Thoracic aorta (tissue), 2 donors: ENCODE data around the gene NAALAD2. TPM values are rescaled to one million over a fixed set of nuclear protein-coding genes. Genes with fewer than 3 reads are reported as not detected.
"Not testable (repeated sequence)": the region's sequence is repeated elsewhere in the genome, so short reads cannot be mapped to it uniquely, and the experiment has no call there.

ENCODE experiments used
- ATAC-seq: fragments of 150-250 bp; one replicate; pipeline ENCODE4 v1.8.0; 2017; ENCODE audit warnings: low read depth; ENCODE audit not compliant: insufficient number of reproducible peaks, low FRiP score
- DNase-seq: peaks from one replicate; pipeline ENCODE4 v3.0.0-alpha.2; 2020; ENCODE audit warnings: low spot score
- H3K27ac ChIP-seq, 2 donors: fragments of 200-600 bp; sonication (generic); 1 replicate in 1 of 2; 2 replicates in 1 of 2; pipeline ENCODE4 v1.5.1; 2016; ENCODE audit warnings: mild to moderate bottlenecking in 2 of 2, moderate library complexity in 2 of 2
- H3K27me3 ChIP-seq: fragments of 200-600 bp; sonication (generic); replicated peaks from 2 replicates; pipeline ENCODE4 v1.6.0; 2016; ENCODE audit warnings: mild to moderate bottlenecking; ENCODE audit not compliant: insufficient read depth
- H3K36me3 ChIP-seq: fragments of 200-600 bp; sonication (generic); one replicate; pipeline ENCODE4 v1.5.1; 2016
- H3K4me1 ChIP-seq, 2 donors: fragments of 200-600 bp; sonication (generic); 1 replicate in 1 of 2; 2 replicates in 1 of 2; pipeline versions ENCODE4 v1.5.1 to v1.6.0; 2016; ENCODE audit warnings: low read depth in 2 of 2, mild to moderate bottlenecking in 1 of 2; ENCODE audit not compliant: control insufficient read depth in 1 of 2
- H3K4me3 ChIP-seq: fragments of 200-600 bp; sonication (generic); 2 replicates; pipeline ENCODE4 v1.5.1; 2016; ENCODE audit warnings: mild to moderate bottlenecking
- H3K9me3 ChIP-seq: fragments of 200-600 bp; sonication (generic); 2 replicates; pipeline ENCODE4 v1.5.1; 2016
- CTCF ChIP-seq: fragments of 200-600 bp; sonication (generic); IDR thresholded peaks from one replicate; pipeline ENCODE4 v1.5.1; 2019; ENCODE audit warnings: antibody characterized with exemption
- total RNA-seq, 2 donors: library from RNA; depleted of rRNA; stranded (reverse); fragments of >200 nt; gene quantifications; one replicate each; pipeline versions ENCODE4 v1.1.0 to v1.2.3, GENCODE V29; 2016

The NAALAD2 gene
- total RNA-seq, 2 donors from 2014 or later = 0.42 to 0.68 TPM

GRCh38 chr11:90197377-90197776 is 62.9 kb downstream of the NAALAD2 start:
- DNase-seq (no peak), ATAC-seq (no peak)
- Histone ChIP-seq H3K36me3 (peaks cover 3% of the 10 kb centered on the region), H3K27ac (no peak overlapping the region), H3K4me3 (no peak overlapping the region), H3K4me1 (no peaks in the 10 kb centered on the region), H3K9me3 (no peaks in the 10 kb centered on the region), H3K27me3 (no peaks in the 10 kb centered on the region)
- no peak for TF ChIP-seq CTCF

- TF ChIP-seq CTCF = no peak
- H3K36me3 ChIP-seq = peaks cover 3% of the 10 kb centered on the region
- no peak for ATAC-seq
Observed at GRCh38 chr11:90202342-90202741, 67.9 kb downstream of the NAALAD2 start.

GRCh38 chr11:90204407-90204806 is 69.9 kb downstream of the NAALAD2 start:
- TF ChIP-seq CTCF = no peak

More at GRCh38 chr11:90202342-90202741, 67.9 kb downstream of the NAALAD2 start:
- H3K4me3 ChIP-seq = no peak overlapping the region
- DNase-seq = no peak
- H3K9me3 ChIP-seq = no peaks in the 10 kb centered on the region
- no peaks in the 10 kb centered on the region for H3K27me3 ChIP-seq
- peaks cover 6 to 7% of the 10 kb centered on the region in 2 donors for H3K4me1 ChIP-seq
- no peak overlapping the region for H3K27ac ChIP-seq

GRCh38 chr11:90204832-90205646 is 70.6 kb downstream of the NAALAD2 start:
- no peak for DNase-seq
- Histone ChIP-seq H3K4me3 (no peak overlapping the region), H3K4me1 (peaks cover 6 to 7% of the 10 kb centered on the region in 2 donors), H3K36me3 (peaks cover 12% of the 10 kb centered on the region), H3K9me3 (no peaks in the 10 kb centered on the region), H3K27ac (no peak overlapping the region), H3K27me3 (no peaks in the 10 kb centered on the region)
- ATAC-seq = no peak
- TF ChIP-seq CTCF = peak; percentile 86

More at GRCh38 chr11:90204407-90204806, 69.9 kb downstream of the NAALAD2 start:
- ATAC-seq = no peak
- Histone ChIP-seq H3K27me3 (no peaks in the 10 kb centered on the region), H3K9me3 (no peaks in the 10 kb centered on the region), H3K4me3 (no peak overlapping the region), H3K4me1 (peaks cover 6 to 7% of the 10 kb centered on the region in 2 donors), H3K36me3 (peaks cover 5% of the 10 kb centered on the region), H3K27ac (no peak overlapping the region)
- no peak for DNase-seq

- not testable (repeated sequence) for H3K9me3 ChIP-seq, H3K27me3 ChIP-seq, DNase-seq, ATAC-seq, H3K27ac ChIP-seq, H3K4me1 ChIP-seq, H3K4me3 ChIP-seq
- H3K36me3 ChIP-seq = peaks cover 19% of the 10 kb centered on the region
Observed at GRCh38 chr11:90207992-90208391, 73.5 kb downstream of the NAALAD2 start.
